ENCODE measurements around the gene BACH2.

GRCh38 chr6:89977808-89978748 is 318.6 kb downstream of the BACH2 start:
- TF ChIP-seq, protein P1, sequence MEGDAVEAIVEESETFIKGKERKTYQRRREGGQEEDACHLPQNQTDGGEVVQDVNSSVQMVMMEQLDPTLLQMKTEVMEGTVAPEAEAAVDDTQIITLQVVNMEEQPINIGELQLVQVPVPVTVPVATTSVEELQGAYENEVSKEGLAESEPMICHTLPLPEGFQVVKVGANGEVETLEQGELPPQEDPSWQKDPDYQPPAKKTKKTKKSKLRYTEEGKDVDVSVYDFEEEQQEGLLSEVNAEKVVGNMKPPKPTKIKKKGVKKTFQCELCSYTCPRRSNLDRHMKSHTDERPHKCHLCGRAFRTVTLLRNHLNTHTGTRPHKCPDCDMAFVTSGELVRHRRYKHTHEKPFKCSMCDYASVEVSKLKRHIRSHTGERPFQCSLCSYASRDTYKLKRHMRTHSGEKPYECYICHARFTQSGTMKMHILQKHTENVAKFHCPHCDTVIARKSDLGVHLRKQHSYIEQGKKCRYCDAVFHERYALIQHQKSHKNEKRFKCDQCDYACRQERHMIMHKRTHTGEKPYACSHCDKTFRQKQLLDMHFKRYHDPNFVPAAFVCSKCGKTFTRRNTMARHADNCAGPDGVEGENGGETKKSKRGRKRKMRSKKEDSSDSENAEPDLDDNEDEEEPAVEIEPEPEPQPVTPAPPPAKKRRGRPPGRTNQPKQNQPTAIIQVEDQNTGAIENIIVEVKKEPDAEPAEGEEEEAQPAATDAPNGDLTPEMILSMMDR (IDR thresholded peaks at IDR 0.05): no peak
- no peak for TF ChIP-seq POLR2A (IDR thresholded peaks at IDR 0.05)
- TF ChIP-seq POLR2AphosphoS5 (IDR thresholded peaks at IDR 0.05; ENCODE audit: insufficient read depth in 1 of 2, low read depth in 1 of 2): no peak
